GM18520 (cell line): ENCODE data around the gene RABAC1.
A peak's percentile ranks its signal among the peaks of the same experiment; 100 is the strongest.
"Not testable (repeated sequence)": the region's sequence is repeated elsewhere in the genome, so short reads cannot be mapped to it uniquely, and the experiment has no call there.

Experiments used
- ATAC-seq: cut with Tn5 transposase; IDR thresholded peaks from one replicate; pipeline ENCODE4 v1.9.1; 2021; ENCODE audit not compliant: unreplicated experiment

The RABAC1 gene

GRCh38 chr19:41959056-41960053, at the start of gene RABAC1:
TSS of gene RABAC1 (minus strand) at chr19:41959321. CDS start at chr19:41959292, 29 bp downstream.
- peak; percentile 76 for ATAC-seq

- no peak for ATAC-seq
These were observed 47.4 kb upstream of the RABAC1 start for GRCh38 chr19:42006569-42006968.

- ATAC-seq, result no peak
These were observed 46.4 kb upstream of the RABAC1 start for GRCh38 chr19:42005504-42005903.

GRCh38 chr19:42003506-42004294, 44.6 kb upstream of the RABAC1 start:
- no peak for ATAC-seq

GRCh38 chr19:41999878-42000208, 40.7 kb upstream of the RABAC1 start:
- no peak for ATAC-seq

- no peak for ATAC-seq
These were observed 40.2 kb upstream of the RABAC1 start for GRCh38 chr19:41999071-41999877.

- no peak for ATAC-seq
These were observed 39.3 kb upstream of the RABAC1 start for GRCh38 chr19:41998246-41999020.

GRCh38 chr19:41997851-41998229, 38.7 kb upstream of the RABAC1 start:
- ATAC-seq, result no peak

- ATAC-seq, result no peak
These were observed 38.2 kb upstream of the RABAC1 start for GRCh38 chr19:41997121-41997850.

- no peak for ATAC-seq
These were observed 37.1 kb upstream of the RABAC1 start for GRCh38 chr19:41995959-41996797.

GRCh38 chr19:41994994-41995958, 36.2 kb upstream of the RABAC1 start:
- ATAC-seq, result no peak

- ATAC-seq, result no peak
These were observed 35.4 kb upstream of the RABAC1 start for GRCh38 chr19:41994521-41994971.

- no peak for ATAC-seq
These were observed 34.7 kb upstream of the RABAC1 start, which contains the start of gene ATP1A3 for GRCh38 chr19:41993612-41994483. TSS of gene ATP1A3 (minus strand) at chr19:41994230. CDS start at chr19:41994076, 154 bp downstream.

- not testable (repeated sequence) for ATAC-seq
These were observed 32.9 kb upstream of the RABAC1 start for GRCh38 chr19:41991925-41992569.

- no peak for ATAC-seq
These were observed 31.9 kb upstream of the RABAC1 start for GRCh38 chr19:41991025-41991424.

- no peak for ATAC-seq
These were observed 31.5 kb upstream of the RABAC1 start for GRCh38 chr19:41990615-41991014.
